Stomach (tissue), 9 donors: ENCODE measurements around the gene MUC6. TPM values are rescaled to one million over a fixed set of nuclear protein-coding genes. Genes with fewer than 3 reads are reported as not detected.

Experiments used
- DNase-seq, 2 donors: peaks; one replicate each; pipeline versions ENCODE4 v3.0.0 to v3.0.0-alpha.2; 2013 to 2019
- H3K27ac ChIP-seq, 5 donors: fragments of 200-600 bp in 4 of 5; sonication (generic) in 4 of 5; one replicate each; pipeline ENCODE4 v1.5.1; 2013 to 2019; ENCODE audit warnings: mild to moderate bottlenecking in 1 of 5, moderate library complexity in 1 of 5
- H3K27me3 ChIP-seq, 3 donors: fragments of 200-600 bp; sonication (generic); one replicate each; pipeline ENCODE4 v1.5.1; 2017 to 2019; ENCODE audit warnings: mixed run types in 1 of 3
- H3K36me3 ChIP-seq, 4 donors: fragments of 200-600 bp; sonication (generic); 1 replicate in 3 of 4; 2 replicates in 1 of 4; pipeline ENCODE4 v1.5.1; 2016 to 2019
- H3K4me1 ChIP-seq, 4 donors: fragments of 200-600 bp; sonication (generic); one replicate each; pipeline ENCODE4 v1.5.1; 2016 to 2019
- H3K4me3 ChIP-seq, 4 donors: fragments of 200-600 bp; sonication (generic) in 3 of 4; one replicate each; pipeline ENCODE4 v1.5.1; 2016 to 2019; ENCODE audit warnings: mild to moderate bottlenecking in 1 of 4
- H3K9me3 ChIP-seq, 4 donors: fragments of 200-600 bp; sonication (generic); one replicate each; pipeline ENCODE4 v1.5.1; 2016 to 2019
- CTCF ChIP-seq, 7 experiments: fragments of 450-650 bp in 4 of 7; fragments of 200-600 bp in 3 of 7; sonication (generic) in 3 of 7; IDR thresholded peaks; one replicate each; pipeline ENCODE4 v1.5.1; 2016 to 2019; ENCODE audit warnings: antibody characterized with exemption in 7 of 7, control low read depth in 2 of 7, mild to moderate bottlenecking in 1 of 7
- EP300 ChIP-seq: sonication (generic); formaldehyde crosslinking; IDR thresholded peaks from one replicate; pipeline ENCODE4 v1.6.1; 2017; ENCODE audit warnings: antibody characterized with exemption
- POLR2A ChIP-seq, 4 donors: fragments of 450-650 bp; IDR thresholded peaks; one replicate each; pipeline ENCODE4 v1.6.1; 2016; ENCODE audit warnings: antibody characterized with exemption in 4 of 4, control low read depth in 2 of 4, mild to moderate bottlenecking in 1 of 4, moderate library complexity in 1 of 4
- POLR2AphosphoS5 ChIP-seq, 3 donors: sonication (generic); formaldehyde crosslinking; IDR thresholded peaks; one replicate each; pipeline ENCODE4 v1.6.1; 2016; ENCODE audit warnings: antibody characterized with exemption in 3 of 3
- WGBS, 5 donors: extraction: QIAGEN DNeasy Blood & Tissue Kit in 3 of 5; methylation state at CpG; one replicate each; pipeline versions ENCODE4 v1.1.5 to v1.1.7; 2013 to 2018; 5-methylcytosine and 5-hydroxymethylcytosine counted together
- intact Hi-C: fragments of 100-400 bp; cut with DNase I; formaldehyde crosslinking; loops from one replicate; pipeline ENCODE4 v1.15.1; 2023; ENCODE audit warnings: low total_unique reads
- polyA plus RNA-seq, 3 donors: library from polyadenylated mRNA; stranded (reverse); fragments of 200-250 nt; gene quantifications; one replicate each; pipeline ENCODE4 v1.2.3, GENCODE V29; 2013
- total RNA-seq, 5 donors: library from RNA; depleted of rRNA; stranded (reverse); fragments of >200 nt; gene quantifications; one replicate each; pipeline versions ENCODE4 v1.1.0 to v1.2.3, GENCODE V29; 2014 to 2016
- donor health status: healthy with polysubstance abuse.
- donor health status: Bipolar disorder and iron deficiency.
- donor health status: healthy.

The MUC6 gene
- total and polyA plus RNA-seq, 8 donors, result 0.29 to 215 (median 108) TPM

DNA sequence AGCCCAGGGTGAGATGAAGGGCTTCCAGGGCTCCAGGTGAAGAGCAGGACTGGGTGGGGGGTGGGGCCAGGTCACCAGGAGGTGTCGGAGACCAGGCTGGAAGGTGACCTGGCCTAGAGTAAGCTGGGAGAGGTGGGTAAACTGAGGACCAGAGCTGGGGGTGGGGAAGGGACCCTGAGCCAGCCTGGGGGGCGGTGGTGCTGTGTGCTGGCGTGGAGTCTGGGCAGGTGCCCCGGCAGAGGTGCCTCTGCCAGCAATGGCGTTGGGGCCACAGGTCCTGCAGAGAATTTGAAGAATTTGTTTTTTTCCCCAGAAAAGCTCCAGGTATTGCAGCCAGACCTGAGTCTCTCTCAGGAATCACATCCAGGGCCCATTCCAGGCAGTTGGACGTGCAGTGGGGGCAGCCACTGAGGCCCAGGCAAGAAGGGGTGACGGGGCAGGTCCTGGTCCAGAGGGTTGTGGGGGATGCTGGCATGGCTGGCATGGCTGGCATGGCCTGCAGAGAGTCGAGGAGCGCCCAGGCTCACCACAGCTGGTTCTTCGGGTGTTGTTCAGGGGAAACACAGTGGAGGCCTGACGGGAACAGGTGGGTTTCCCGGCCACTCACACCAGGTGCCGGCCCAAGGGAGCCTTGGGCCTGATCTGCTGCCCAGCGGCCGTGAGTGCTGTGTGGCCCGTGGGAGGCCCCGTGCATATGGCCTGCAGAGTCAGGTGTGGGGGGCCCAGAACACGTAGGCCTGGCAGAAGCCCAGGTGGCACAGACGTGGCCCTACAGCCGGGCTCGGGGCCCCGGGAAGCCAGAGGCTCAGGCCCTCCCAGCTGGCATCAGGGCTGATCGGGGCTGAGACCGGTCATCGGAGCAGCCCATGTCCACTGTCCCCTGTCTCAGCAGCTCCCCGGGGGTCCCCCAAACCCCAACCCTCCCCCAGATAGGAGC is 6.4 kb upstream of the MUC6 start:
- TF ChIP-seq CTCF (IDR thresholded peaks at IDR 0.05), result no peak
- no peak for TF ChIP-seq POLR2A (IDR thresholded peaks at IDR 0.05)
- TF ChIP-seq EP300, result no peak
- no peak for TF ChIP-seq POLR2AphosphoS5 (IDR thresholded peaks at IDR 0.05)
- intact Hi-C loops, result no loop called here
- DNase-seq, result no peak

DNA sequence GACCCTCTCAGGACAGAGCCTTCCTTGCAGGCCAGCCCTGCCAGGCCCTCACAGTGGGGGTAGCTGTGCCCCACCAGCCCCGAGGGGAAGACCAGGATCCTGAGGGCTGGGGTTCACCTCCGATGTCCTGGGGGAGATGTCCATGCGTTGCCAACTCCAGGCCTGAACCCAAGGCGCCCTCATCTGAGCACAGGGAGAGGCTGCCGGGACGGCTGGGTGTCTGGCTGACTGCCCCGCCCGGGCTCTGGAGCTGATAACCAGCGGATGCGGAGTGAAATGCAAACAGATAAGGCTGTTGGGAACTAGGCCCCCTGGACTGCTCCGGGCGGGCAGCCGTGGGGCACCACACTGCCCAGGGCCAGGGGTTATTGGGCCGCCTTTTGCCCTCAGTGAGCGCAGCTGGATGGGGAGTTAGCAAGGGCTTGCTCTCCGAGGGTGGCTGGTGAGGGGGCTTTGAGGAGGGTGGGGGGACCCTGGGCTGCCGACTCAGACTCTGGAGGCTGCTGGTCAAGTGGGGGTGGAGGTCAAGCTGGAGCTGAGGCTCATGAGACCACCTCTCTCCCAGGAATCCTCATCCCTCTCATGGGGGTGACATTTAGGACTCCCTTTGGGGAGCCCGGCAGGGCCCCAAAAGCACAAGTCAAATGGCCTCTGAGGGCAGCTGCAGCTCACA is 5.6 kb upstream of the MUC6 start:
- H3K4me3 ChIP-seq, result no peak overlapping the region
- WGBS, 5 donors, result 28 to 40% (median 31%) methylated on average over 16 to 18 of the region's 18 CpGs
- intact Hi-C loops, result no loop called here
- H3K4me1 ChIP-seq, result peaks cover 8 to 37% (median 31%) of the 10 kb centered on the region in 4 donors
- DNase-seq, result peak; percentile 68 to 84
- H3K27ac ChIP-seq, result peak overlapping the region in 2 of 5 donors; percentile 11 to 65
- no peaks in the 10 kb centered on the region for H3K9me3 ChIP-seq
- no peak for TF ChIP-seq POLR2AphosphoS5 (IDR thresholded peaks at IDR 0.05)
- TF ChIP-seq CTCF (IDR thresholded peaks at IDR 0.05), result peak in 1 of 7 experiments; percentile 9
- H3K27me3 ChIP-seq, result peaks cover 4 to 59% (median 17%) of the 10 kb centered on the region in 3 donors
- no peaks in the 10 kb centered on the region for H3K36me3 ChIP-seq

More for the DNA sequence above, 6.4 kb upstream of the MUC6 start:
- no peaks in the 10 kb centered on the region for H3K9me3 ChIP-seq
- no peaks in the 10 kb centered on the region for H3K36me3 ChIP-seq
- peaks cover 8 to 35% (median 29%) of the 10 kb centered on the region in 4 donors for H3K4me1 ChIP-seq
- H3K27me3 ChIP-seq, result peaks cover 4 to 58% (median 8%) of the 10 kb centered on the region in 3 donors
- H3K4me3 ChIP-seq, result no peak overlapping the region
- no peak overlapping the region for H3K27ac ChIP-seq
- WGBS, 5 donors, result 81 to 87% (median 85%) methylated on average over 23 to 26 of the region's 26 CpGs

DNA sequence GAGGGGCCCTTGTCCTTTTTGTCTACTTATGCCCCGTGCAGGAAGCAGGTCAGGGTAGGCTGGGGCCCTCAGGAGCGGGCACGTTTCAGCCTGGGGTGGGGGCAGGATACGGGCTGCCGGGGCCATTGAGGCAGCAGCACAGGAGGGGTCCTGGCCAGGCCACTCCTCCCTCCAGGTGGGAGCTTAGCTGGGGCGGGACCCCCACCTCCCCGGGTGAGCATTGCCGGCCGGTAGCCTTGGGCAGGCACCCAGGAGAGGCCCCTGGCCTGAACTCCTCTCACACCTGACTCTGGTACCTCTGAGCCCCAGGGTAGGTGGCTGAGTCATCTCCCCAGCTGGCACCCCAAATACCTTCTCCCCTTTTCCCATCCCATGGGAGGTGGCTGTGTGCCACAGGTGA is 5.0 kb upstream of the MUC6 start:
- H3K4me3 ChIP-seq, result no peak overlapping the region
- DNase-seq, result no peak
- TF ChIP-seq EP300 (no peak), POLR2A (IDR thresholded peaks at IDR 0.05) (no peak), CTCF (IDR thresholded peaks at IDR 0.05) (no peak), POLR2AphosphoS5 (IDR thresholded peaks at IDR 0.05) (no peak)
- no peaks in the 10 kb centered on the region for H3K36me3 ChIP-seq
- H3K27me3 ChIP-seq, result peaks cover 4 to 65% (median 23%) of the 10 kb centered on the region in 3 donors
- no peaks in the 10 kb centered on the region for H3K9me3 ChIP-seq
- intact Hi-C loops, result no loop called here
- H3K27ac ChIP-seq, result peak overlapping the region in 2 of 5 donors; percentile 23 to 65
- WGBS, 5 donors, result 38 to 48% (median 46%) methylated on average over 6 to 9 of the region's 9 CpGs; no CpG with 5 or more reads in 1 of the 5 donors
- H3K4me1 ChIP-seq, result peaks cover 8 to 43% (median 37%) of the 10 kb centered on the region in 4 donors

GRCh38 chr11:1041149-1041467 is 4.6 kb upstream of the MUC6 start:
- no peak for TF ChIP-seq CTCF (IDR thresholded peaks at IDR 0.05)
- no peak for TF ChIP-seq POLR2AphosphoS5 (IDR thresholded peaks at IDR 0.05)
- TF ChIP-seq EP300, result no peak
- no peak for TF ChIP-seq POLR2A (IDR thresholded peaks at IDR 0.05)
- Histone ChIP-seq H3K36me3 (no peaks in the 10 kb centered on the region), H3K27ac (peak overlapping the region in 3 of 5 donors; percentile 1 to 65 (median 23)), H3K4me1 (peaks cover 8 to 47% (median 41%) of the 10 kb centered on the region in 4 donors), H3K9me3 (no peaks in the 10 kb centered on the region), H3K4me3 (no peak overlapping the region), H3K27me3 (peaks cover 4 to 69% (median 26%) of the 10 kb centered on the region in 3 donors)
- 52 to 81% (median 65%) methylated on average over 5 to 8 of the region's 8 CpGs; no CpG with 5 or more reads in 1 of the 5 donors for WGBS, 5 donors
- DNase-seq, result no peak
- intact Hi-C loops, result no loop called here
